GM19099 (cell line): ENCODE measurements around the gene ANO2.

ENCODE experiments used
- POLR2A ChIP-seq: IDR thresholded peaks from 3 replicates; pipeline ENCODE4 v1.6.1; 2011; ENCODE audit warnings: low read depth; ENCODE audit not compliant: insufficient read length; ENCODE audit errors: extremely low read depth

The ANO2 gene

GRCh38 chr12:5884285-5884684 is 60.8 kb downstream of the ANO2 start:
- no peak for TF ChIP-seq POLR2A

GRCh38 chr12:5882511-5883190 is 62.4 kb downstream of the ANO2 start:
- no peak for TF ChIP-seq POLR2A

- no peak for TF ChIP-seq POLR2A
These were observed 63.4 kb downstream of the ANO2 start for GRCh38 chr12:5881666-5882065.

- no peak for TF ChIP-seq POLR2A
These were observed 63.9 kb downstream of the ANO2 start for GRCh38 chr12:5881101-5881606.

- TF ChIP-seq POLR2A, result no peak
These were observed 69.2 kb downstream of the ANO2 start for GRCh38 chr12:5875851-5876250.

GRCh38 chr12:5874514-5874913 is 70.5 kb downstream of the ANO2 start:
- no peak for TF ChIP-seq POLR2A

GRCh38 chr12:5873281-5873919 is 71.7 kb downstream of the ANO2 start:
- no peak for TF ChIP-seq POLR2A

- TF ChIP-seq POLR2A, result no peak
These were observed 72.3 kb downstream of the ANO2 start for GRCh38 chr12:5872745-5873144.

GRCh38 chr12:5871741-5872140 is 73.3 kb downstream of the ANO2 start:
- no peak for TF ChIP-seq POLR2A

GRCh38 chr12:5870183-5870582 is 74.9 kb downstream of the ANO2 start:
- no peak for TF ChIP-seq POLR2A

GRCh38 chr12:5868625-5869295 is 76.3 kb downstream of the ANO2 start:
- TF ChIP-seq POLR2A, result no peak

GRCh38 chr12:5865397-5865796 is 79.7 kb downstream of the ANO2 start:
- no peak for TF ChIP-seq POLR2A

- no peak for TF ChIP-seq POLR2A
These were observed 80.1 kb downstream of the ANO2 start for GRCh38 chr12:5864972-5865371.

GRCh38 chr12:5864301-5864700 is 80.8 kb downstream of the ANO2 start:
- TF ChIP-seq POLR2A, result no peak

GRCh38 chr12:5861416-5861815 is 83.6 kb downstream of the ANO2 start:
- no peak for TF ChIP-seq POLR2A

- TF ChIP-seq POLR2A, result no peak
These were observed 88.4 kb downstream of the ANO2 start for GRCh38 chr12:5856692-5857091.

- TF ChIP-seq POLR2A, result no peak
These were observed 98.1 kb downstream of the ANO2 start for GRCh38 chr12:5846950-5847349.

GRCh38 chr12:5840944-5841343 is 104.1 kb downstream of the ANO2 start:
- TF ChIP-seq POLR2A, result no peak
